ENCODE results near the gene C1orf210. TPM values are rescaled to one million over a fixed set of nuclear protein-coding genes. Genes with fewer than 3 reads are reported as not detected.

C1orf210 gene
- total and polyA plus RNA-seq, 9 of the 15 experiments (the other 6 are each of a cell fraction or from before 2014, with no cell fraction given), result 0.21 TPM; not detected in 8

- no peak overlapping the region for H3K27ac ChIP-seq (ENCODE audit: extremely low read depth, low read depth, low read length)
- intact Hi-C loops (cut with micrococcal nuclease), result no loop called here
- ChIA-PET CTCF (ENCODE audit: low intra/inter-chr PET ratio) (no interaction called here), POLR2A (no interaction called here)
- ATAC-seq (no peak), DNase-seq (ENCODE audit: extremely low read depth in 1 of 4, low spot score in 3 of 4) (no peak), FAIRE-seq (no peak)
- no peaks in the 10 kb centered on the region for H3K79me2 ChIP-seq (ENCODE audit: control insufficient read depth, insufficient read depth, low read length)
- no peak for TF ChIP-seq FOS (IDR thresholded peaks at IDR 0.05; ENCODE audit: extremely low read depth, insufficient read length)
- TF ChIP-seq FOXK2 (conservative IDR thresholded peaks at IDR 0.05 in 1 of 2, IDR thresholded peaks at IDR 0.05 in 1 of 2; ENCODE audit: low read depth in 2 of 2), result no peak
- no peak for TF ChIP-seq TRIM25 (IDR thresholded peaks at IDR 0.05; ENCODE audit: borderline replicate concordance)
- no peak for TF ChIP-seq CBX1 (IDR thresholded peaks at IDR 0.05; ENCODE audit: low read depth)
- no peak for TF ChIP-seq ZNF146 (CRISPR knock-in tag; IDR thresholded peaks at IDR 0.05; ENCODE audit: unreplicated experiment)
- no peak for TF ChIP-seq ARID3A (IDR thresholded peaks at IDR 0.05; ENCODE audit: borderline replicate concordance, low read depth, low read length)
- no peak for TF ChIP-seq TEAD4 (IDR thresholded peaks at IDR 0.05; ENCODE audit: low read length)
- no peak for TF ChIP-seq TEAD4 (CRISPR knock-in tag; IDR thresholded peaks at IDR 0.05; ENCODE audit: borderline replicate concordance)
- TF ChIP-seq PHTF2 (CRISPR knock-in tag; IDR thresholded peaks at IDR 0.05), result no peak
- no peak for TF ChIP-seq UBTF (IDR thresholded peaks at IDR 0.05; ENCODE audit: borderline replicate concordance in 1 of 2, low read depth in 2 of 2, low read length in 2 of 2)
- TF ChIP-seq ETS2 (tag; IDR thresholded peaks at IDR 0.05; ENCODE audit: borderline replicate concordance, poor library complexity, severe bottlenecking), result no peak
- no peak for TF ChIP-seq E2F4 (CRISPR knock-in tag; IDR thresholded peaks at IDR 0.05; ENCODE audit: low read depth)
- no peak for TF ChIP-seq PHF20 (IDR thresholded peaks at IDR 0.05; ENCODE audit: partially characterized antibody)
- TF ChIP-seq TEAD1 (CRISPR knock-in tag; IDR thresholded peaks at IDR 0.05), result no peak
- no peak for TF ChIP-seq EP400 (IDR thresholded peaks at IDR 0.05)
- H3K36me3 ChIP-seq (ENCODE audit: control insufficient read depth, insufficient read depth, low read length), result no peaks in the 10 kb centered on the region
- no peak overlapping the region for H3K9ac ChIP-seq (ENCODE audit: insufficient read depth in 1 of 2, low read depth in 2 of 2, low read length in 2 of 2)
- H3K4me2 ChIP-seq (ENCODE audit: insufficient read depth, low read length), result no peak overlapping the region
- WGBS (ENCODE audit: insufficient coverage, low coverage, missing lambda C conversion rate), result 8% methylated on average over 3 of the region's 3 CpGs
- peaks cover 6 to 44% of the 10 kb centered on the region in 2 experiments; a peak in 3 of 5 replicates for H3K27me3 ChIP-seq (ENCODE audit: control insufficient read depth in 2 of 2, insufficient read depth in 2 of 2, low read length in 2 of 2)
- H3K4me3 ChIP-seq, result no peak overlapping the region
- no TSS peak for BruUV-seq (replicated peaks)
- no peak overlapping the region for H2AFZ ChIP-seq (ENCODE audit: low read depth, low read length)
- in situ Hi-C loops (cut with MboI), result no loop called here
- peaks cover 8% of the 10 kb centered on the region; the same call in 1 of the 2 replicates for H4K20me1 ChIP-seq (replicated peaks; ENCODE audit: control insufficient read depth, insufficient read depth, low read length)
- peaks cover 3 to 16% of the 10 kb centered on the region in 2 experiments; a peak in 3 of 5 replicates for H3K4me1 ChIP-seq (replicated peaks in 1 of 2; ENCODE audit: control insufficient read depth in 2 of 2, insufficient read depth in 2 of 2, low read length in 2 of 2)
- H3K9me3 ChIP-seq (replicated peaks; ENCODE audit: control insufficient read depth, insufficient read depth, low read depth, low read length), result no peaks in the 10 kb centered on the region
- H3K9me1 ChIP-seq (ENCODE audit: control insufficient read depth, insufficient read depth, low read length), result no peaks in the 10 kb centered on the region
Measured at GRCh38 chr1:43315481-43315880, 30.1 kb upstream of the C1orf210 start.
